ENCODE measurements around the gene WNT10A. TPM values are rescaled to one million over a fixed set of nuclear protein-coding genes. Genes with fewer than 3 reads are reported as not detected.

WNT10A gene
- 2.5 TPM for total RNA-seq

DNA sequence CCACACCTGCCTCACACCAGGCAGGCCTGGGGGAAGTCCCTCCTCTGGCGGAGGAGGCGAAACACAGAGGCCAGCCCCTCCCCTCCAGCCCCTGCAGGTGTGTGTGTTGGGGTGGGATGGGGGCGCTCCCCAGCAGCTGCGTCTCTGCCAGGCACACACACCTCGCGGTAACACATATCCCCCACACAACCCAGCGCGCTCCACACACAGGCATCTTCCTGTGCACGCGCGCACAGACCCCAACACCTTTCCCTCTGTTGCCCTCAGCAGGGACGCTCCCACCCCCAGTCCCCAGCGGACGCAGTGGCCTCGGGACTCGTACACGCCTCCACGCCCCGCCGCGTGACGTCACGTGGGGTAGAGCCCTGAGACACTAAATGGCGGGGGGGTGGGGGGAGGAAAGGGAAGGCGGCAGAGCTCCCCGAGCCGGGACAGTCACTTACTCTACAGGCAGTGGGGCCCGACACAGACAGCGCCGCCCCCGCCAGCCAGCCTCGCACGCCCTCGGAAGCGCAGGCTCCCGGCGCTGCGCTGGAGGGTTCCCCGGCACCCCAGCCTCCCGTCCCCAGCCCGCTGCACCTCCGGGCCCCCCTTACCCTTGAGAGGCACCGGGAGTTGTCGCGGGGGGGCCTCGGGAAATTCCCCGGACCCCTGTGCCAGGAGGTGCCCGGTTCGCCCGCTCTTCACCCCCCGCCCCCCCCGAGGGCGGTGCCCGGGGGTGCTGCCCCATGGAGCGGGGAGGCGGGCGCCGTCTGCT lies at the start of gene WNT10A:
Gene WNT10A (plus strand): TSS at position 751 of the 757 bp plus-strand sequence. CDS start 144 bp downstream, outside the sequence.
- Histone ChIP-seq H3K4me3 (peak within 1 kb of the TSS; percentile 33 to 38), H3K27ac (peak within 1 kb of the TSS; percentile 12), H3K9me3 (no peaks in the 10 kb centered on the region), H3K27me3 (peaks cover 11% of the 10 kb centered on the region), H3K36me3 (no peaks in the 10 kb centered on the region), H3K4me1 (peaks cover 39% of the 10 kb centered on the region)
- no peak for DNase-seq (ENCODE audit: extremely low spot score in 2 of 2)
- intact Hi-C loops (cut with DNase I): no loop called here
- TF ChIP-seq, protein P1, sequence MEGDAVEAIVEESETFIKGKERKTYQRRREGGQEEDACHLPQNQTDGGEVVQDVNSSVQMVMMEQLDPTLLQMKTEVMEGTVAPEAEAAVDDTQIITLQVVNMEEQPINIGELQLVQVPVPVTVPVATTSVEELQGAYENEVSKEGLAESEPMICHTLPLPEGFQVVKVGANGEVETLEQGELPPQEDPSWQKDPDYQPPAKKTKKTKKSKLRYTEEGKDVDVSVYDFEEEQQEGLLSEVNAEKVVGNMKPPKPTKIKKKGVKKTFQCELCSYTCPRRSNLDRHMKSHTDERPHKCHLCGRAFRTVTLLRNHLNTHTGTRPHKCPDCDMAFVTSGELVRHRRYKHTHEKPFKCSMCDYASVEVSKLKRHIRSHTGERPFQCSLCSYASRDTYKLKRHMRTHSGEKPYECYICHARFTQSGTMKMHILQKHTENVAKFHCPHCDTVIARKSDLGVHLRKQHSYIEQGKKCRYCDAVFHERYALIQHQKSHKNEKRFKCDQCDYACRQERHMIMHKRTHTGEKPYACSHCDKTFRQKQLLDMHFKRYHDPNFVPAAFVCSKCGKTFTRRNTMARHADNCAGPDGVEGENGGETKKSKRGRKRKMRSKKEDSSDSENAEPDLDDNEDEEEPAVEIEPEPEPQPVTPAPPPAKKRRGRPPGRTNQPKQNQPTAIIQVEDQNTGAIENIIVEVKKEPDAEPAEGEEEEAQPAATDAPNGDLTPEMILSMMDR (IDR thresholded peaks at IDR 0.05): no peak
- TF ChIP-seq POLR2A (IDR thresholded peaks at IDR 0.05) (no peak), POLR2AphosphoS5 (IDR thresholded peaks at IDR 0.05; ENCODE audit: insufficient read depth in 1 of 2, low read depth in 1 of 2) (peak in 1 of 2 donors; percentile 40)

DNA sequence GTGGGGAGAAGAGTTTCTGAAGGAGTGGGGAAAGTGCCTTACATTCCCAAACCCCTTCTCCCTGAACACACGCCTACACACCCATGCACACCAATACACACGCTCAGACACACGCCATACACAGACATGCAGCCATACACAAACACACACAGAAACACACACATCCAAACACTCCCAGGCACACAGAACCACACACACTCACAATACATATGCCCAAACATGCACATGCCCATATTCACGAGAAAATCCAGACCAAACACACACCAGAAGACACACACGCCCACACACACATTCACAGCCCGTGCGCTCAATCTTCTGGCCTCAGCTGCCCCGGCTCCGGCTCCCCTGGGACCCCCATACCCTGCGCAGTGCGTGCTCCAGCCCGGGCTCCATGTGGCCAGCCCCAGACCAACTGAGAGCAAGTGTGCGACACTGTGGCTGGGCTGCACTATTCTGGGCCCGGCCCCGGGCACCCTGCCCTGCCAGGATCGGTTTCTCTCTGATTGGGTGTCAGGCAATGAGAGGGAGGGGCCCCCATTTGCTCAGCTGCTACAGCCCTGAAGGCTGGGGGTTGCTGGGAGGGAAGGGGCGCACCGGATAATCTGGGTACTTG lies 49.2 kb upstream of the WNT10A start, which contains the start of gene PRKAG3:
Gene PRKAG3 (minus strand): TSS at position 426 of the 613 bp plus-strand sequence.
- Histone ChIP-seq H3K4me1 (peaks cover 33% of the 10 kb centered on the region), H3K27me3 (no peaks in the 10 kb centered on the region), H3K27ac (peak within 1 kb of the TSS; percentile 62), H3K4me3 (no peak within 1 kb of the TSS), H3K36me3 (no peaks in the 10 kb centered on the region), H3K9me3 (no peaks in the 10 kb centered on the region)
- intact Hi-C loops (cut with DNase I): no loop called here
- DNase-seq (ENCODE audit: extremely low spot score in 2 of 2): no peak
- TF ChIP-seq POLR2AphosphoS5 (IDR thresholded peaks at IDR 0.05; ENCODE audit: insufficient read depth in 1 of 2, low read depth in 1 of 2) (no peak), POLR2A (IDR thresholded peaks at IDR 0.05) (no peak)
- TF ChIP-seq, protein P1 (IDR thresholded peaks at IDR 0.05): no peak

DNA sequence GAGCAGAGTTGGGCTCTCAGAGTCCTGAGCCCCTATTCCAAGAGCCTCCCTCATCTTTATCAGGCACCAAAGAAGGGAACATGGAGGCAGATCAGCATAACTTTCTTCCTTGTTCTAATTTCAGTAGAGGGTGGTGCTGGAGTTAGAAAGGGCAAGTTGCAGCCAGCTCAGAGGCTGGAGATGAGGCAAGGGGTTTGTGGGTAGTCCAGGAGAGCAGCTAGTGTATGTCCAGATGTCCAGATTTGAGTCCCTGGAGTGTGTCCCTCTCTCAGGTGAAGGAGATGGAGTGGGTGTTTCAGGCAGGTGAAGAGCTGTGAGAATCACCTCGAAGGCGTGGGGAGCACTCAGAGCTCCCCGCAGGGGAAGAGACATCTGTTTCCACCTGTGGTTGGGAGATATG lies 48.6 kb upstream of the WNT10A start:
- no peak for DNase-seq (ENCODE audit: extremely low spot score in 2 of 2)
- Histone ChIP-seq H3K4me1 (peaks cover 33% of the 10 kb centered on the region), H3K36me3 (no peaks in the 10 kb centered on the region), H3K27ac (peak overlapping the region; percentile 62), H3K4me3 (no peak overlapping the region), H3K27me3 (no peaks in the 10 kb centered on the region), H3K9me3 (no peaks in the 10 kb centered on the region)
- intact Hi-C loops (cut with DNase I): no loop called here
- TF ChIP-seq, protein P1 (IDR thresholded peaks at IDR 0.05): no peak

DNA sequence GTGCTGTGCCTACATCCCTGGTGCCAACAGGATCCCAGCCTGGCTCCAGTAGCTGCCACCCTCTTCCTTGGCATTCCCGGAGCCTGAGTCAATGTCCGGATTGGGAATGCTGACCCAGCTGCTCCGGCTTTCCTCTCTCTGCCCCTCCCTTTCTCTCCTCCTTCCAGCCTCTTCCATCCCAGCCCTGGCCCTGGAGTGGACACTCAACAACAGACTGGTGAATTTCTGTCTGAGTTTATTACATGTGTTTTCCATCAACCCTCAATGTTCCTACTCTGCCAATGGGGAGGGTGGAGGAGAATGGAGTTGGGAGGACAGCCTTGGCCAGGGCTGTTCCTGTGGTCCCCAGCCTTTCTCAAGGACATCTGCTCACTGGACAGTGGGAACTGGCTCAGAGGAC lies 48.1 kb upstream of the WNT10A start:
- no peak overlapping the region for H3K4me3 ChIP-seq
- intact Hi-C loops (cut with DNase I): no loop called here
- H3K4me1 ChIP-seq: peaks cover 33% of the 10 kb centered on the region
- peak overlapping the region; percentile 62 for H3K27ac ChIP-seq
- no peaks in the 10 kb centered on the region for H3K9me3 ChIP-seq
- TF ChIP-seq POLR2A (IDR thresholded peaks at IDR 0.05): no peak
- TF ChIP-seq, protein P1 (IDR thresholded peaks at IDR 0.05): no peak
- no peaks in the 10 kb centered on the region for H3K27me3 ChIP-seq
- no peaks in the 10 kb centered on the region for H3K36me3 ChIP-seq
- DNase-seq (ENCODE audit: extremely low spot score in 2 of 2): peak in 1 of 2 donors; percentile 77

DNA sequence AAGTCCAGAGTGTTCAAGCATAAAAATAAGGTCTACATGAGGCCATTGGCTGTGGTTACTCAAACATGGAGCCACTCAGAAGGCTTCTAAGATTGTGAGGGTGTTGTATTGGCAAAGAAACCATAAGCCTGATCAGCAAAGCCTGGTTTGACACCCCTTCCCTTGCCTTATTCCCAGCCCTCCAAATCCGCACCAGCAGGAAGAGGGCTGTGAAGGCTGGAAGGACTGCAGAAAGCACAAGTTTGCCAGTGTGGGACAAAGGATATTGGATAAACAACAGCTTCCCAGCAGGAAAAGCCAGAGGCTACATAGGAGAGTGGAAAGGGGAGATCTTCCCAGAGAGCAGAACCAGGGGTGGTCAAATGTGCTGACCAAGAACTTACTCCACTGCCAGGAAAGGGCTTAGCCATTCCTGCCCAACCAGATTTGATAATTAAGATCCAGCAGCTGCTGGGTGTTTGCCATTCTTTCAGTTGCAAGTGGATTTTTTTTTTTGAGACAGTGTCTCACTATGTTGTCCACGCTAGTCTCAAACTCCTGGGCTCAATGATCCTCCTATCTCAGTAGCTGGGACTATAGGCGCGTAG lies 47.5 kb upstream of the WNT10A start:
- Histone ChIP-seq H3K27me3 (no peaks in the 10 kb centered on the region), H3K27ac (no peak overlapping the region)

More for the DNA sequence above, 47.5 kb upstream of the WNT10A start:
- H3K36me3 ChIP-seq: no peaks in the 10 kb centered on the region
- H3K9me3 ChIP-seq: no peaks in the 10 kb centered on the region
- H3K4me3 ChIP-seq: no peak overlapping the region
- TF ChIP-seq POLR2AphosphoS5 (IDR thresholded peaks at IDR 0.05; ENCODE audit: insufficient read depth in 1 of 2, low read depth in 1 of 2) (no peak), POLR2A (IDR thresholded peaks at IDR 0.05) (no peak)
- peak in 1 of 2 donors; percentile 87 for DNase-seq (ENCODE audit: extremely low spot score in 2 of 2)
- H3K4me1 ChIP-seq: peaks cover 33% of the 10 kb centered on the region
- intact Hi-C loops (cut with DNase I): no loop called here

All from vagina (tissue), 2 donors.